ENCODE results near the gene MAP7. TPM values are rescaled to one million over a fixed set of nuclear protein-coding genes. Genes with fewer than 3 reads are reported as not detected.

Gene MAP7
- total and polyA plus RNA-seq, 9 of the 15 experiments (the other 6 are each of a cell fraction or from before 2014, with no cell fraction given): 0.76 to 7.7 (median 3.9) TPM

DNA sequence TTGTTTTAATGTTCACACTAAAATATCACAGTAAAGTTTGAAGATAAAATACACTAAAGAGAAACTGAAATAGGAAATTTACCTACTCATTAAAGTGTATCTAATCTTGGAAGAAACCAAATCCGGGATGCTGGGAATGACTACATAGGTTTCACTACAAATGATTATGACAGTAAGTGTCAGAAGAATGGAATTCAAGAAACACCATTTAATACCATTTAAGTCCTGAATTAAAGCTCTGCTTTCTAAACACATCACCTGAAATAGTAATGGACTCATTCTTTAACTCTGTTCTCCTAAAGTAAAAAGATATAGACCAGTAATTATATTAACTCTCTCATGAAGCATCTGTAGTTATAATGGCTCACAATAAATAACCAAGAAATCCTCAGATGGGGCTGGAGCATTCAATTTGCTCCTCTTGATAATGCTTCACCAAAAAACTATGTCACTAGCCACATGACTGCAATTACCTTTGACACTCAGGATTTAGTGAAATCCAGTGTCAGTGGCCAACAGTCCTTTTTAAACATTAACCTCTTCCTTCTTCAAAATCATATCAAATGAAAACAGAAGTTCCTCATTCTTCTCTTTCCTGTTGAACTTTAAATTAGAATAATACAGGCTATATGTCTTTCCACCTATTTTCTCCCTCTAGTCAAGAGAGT lies 41.4 kb downstream of the MAP7 start:
- BruUV-seq (replicated peaks): no TSS peak
- no peaks in the 10 kb centered on the region for H4K20me1 ChIP-seq (replicated peaks; ENCODE audit: control insufficient read depth, insufficient read depth, low read length)
- H3K9me3 ChIP-seq (replicated peaks; ENCODE audit: control insufficient read depth, insufficient read depth, low read depth, low read length): no peaks in the 10 kb centered on the region
- in situ Hi-C loops (cut with MboI): no loop called here
- intact Hi-C loops (cut with micrococcal nuclease): no loop called here
- 4% methylated on average over 1 of the region's 1 CpG for whole genome bisulfite sequencing (ENCODE audit: insufficient coverage, low coverage, missing lambda C conversion rate)
- H3K9ac ChIP-seq (ENCODE audit: insufficient read depth in 1 of 2, low read depth in 2 of 2, low read length in 2 of 2): no peak overlapping the region
- H3K79me2 ChIP-seq (ENCODE audit: control insufficient read depth, insufficient read depth, low read length): no peaks in the 10 kb centered on the region
- H3K4me3 ChIP-seq: no peak overlapping the region
- no peak overlapping the region for H3K27ac ChIP-seq (ENCODE audit: extremely low read depth, low read depth, low read length)
- H3K36me3 ChIP-seq (ENCODE audit: control insufficient read depth, insufficient read depth, low read length): no peaks in the 10 kb centered on the region
- H3K9me1 ChIP-seq (ENCODE audit: control insufficient read depth, insufficient read depth, low read length): no peaks in the 10 kb centered on the region
- no peaks in the 10 kb centered on the region for H3K4me1 ChIP-seq (replicated peaks in 1 of 2; ENCODE audit: control insufficient read depth in 2 of 2, insufficient read depth in 2 of 2, low read length in 2 of 2)
- ChIA-PET CTCF (ENCODE audit: low intra/inter-chr PET ratio) (interaction anchor here (0.7 kb wide), 1 partner anchor 18 kb away, joined by 3 read pairs; no protein-coding TSS in a partner anchor), POLR2A (interaction anchor here (0.6 kb wide), 1 partner anchor 296 kb away, joined by 4 read pairs; no protein-coding TSS in a partner anchor)
- FAIRE-seq (no peak), ATAC-seq (no peak), DNase-seq (ENCODE audit: extremely low read depth in 1 of 4, low spot score in 3 of 4) (no peak)
- TF ChIP-seq, protein P1, sequence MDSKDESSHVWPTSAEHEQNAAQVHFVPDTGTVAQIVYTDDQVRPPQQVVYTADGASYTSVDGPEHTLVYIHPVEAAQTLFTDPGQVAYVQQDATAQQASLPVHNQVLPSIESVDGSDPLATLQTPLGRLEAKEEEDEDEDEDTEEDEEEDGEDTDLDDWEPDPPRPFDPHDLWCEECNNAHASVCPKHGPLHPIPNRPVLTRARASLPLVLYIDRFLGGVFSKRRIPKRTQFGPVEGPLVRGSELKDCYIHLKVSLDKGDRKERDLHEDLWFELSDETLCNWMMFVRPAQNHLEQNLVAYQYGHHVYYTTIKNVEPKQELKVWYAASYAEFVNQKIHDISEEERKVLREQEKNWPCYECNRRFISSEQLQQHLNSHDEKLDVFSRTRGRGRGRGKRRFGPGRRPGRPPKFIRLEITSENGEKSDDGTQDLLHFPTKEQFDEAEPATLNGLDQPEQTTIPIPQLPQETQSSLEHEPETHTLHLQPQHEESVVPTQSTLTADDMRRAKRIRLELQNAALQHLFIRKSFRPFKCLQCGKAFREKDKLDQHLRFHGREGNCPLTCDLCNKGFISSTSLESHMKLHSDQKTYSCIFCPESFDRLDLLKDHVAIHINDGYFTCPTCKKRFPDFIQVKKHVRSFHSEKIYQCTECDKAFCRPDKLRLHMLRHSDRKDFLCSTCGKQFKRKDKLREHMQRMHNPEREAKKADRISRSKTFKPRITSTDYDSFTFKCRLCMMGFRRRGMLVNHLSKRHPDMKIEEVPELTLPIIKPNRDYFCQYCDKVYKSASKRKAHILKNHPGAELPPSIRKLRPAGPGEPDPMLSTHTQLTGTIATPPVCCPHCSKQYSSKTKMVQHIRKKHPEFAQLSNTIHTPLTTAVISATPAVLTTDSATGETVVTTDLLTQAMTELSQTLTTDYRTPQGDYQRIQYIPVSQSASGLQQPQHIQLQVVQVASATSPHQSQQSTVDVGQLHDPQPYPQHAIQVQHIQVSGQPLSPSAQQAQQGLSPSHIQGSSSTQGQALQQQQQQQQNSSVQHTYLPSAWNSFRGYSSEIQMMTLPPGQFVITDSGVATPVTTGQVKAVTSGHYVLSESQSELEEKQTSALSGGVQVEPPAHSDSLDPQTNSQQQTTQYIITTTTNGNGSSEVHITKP (IDR thresholded peaks at IDR 0.05; ENCODE audit: partially characterized antibody): no peak
- TF ChIP-seq SMARCC2 (IDR thresholded peaks at IDR 0.05; ENCODE audit: low read depth): no peak
- TF ChIP-seq SUPT5H (IDR thresholded peaks at IDR 0.05): no peak
- TF ChIP-seq, protein P2, sequence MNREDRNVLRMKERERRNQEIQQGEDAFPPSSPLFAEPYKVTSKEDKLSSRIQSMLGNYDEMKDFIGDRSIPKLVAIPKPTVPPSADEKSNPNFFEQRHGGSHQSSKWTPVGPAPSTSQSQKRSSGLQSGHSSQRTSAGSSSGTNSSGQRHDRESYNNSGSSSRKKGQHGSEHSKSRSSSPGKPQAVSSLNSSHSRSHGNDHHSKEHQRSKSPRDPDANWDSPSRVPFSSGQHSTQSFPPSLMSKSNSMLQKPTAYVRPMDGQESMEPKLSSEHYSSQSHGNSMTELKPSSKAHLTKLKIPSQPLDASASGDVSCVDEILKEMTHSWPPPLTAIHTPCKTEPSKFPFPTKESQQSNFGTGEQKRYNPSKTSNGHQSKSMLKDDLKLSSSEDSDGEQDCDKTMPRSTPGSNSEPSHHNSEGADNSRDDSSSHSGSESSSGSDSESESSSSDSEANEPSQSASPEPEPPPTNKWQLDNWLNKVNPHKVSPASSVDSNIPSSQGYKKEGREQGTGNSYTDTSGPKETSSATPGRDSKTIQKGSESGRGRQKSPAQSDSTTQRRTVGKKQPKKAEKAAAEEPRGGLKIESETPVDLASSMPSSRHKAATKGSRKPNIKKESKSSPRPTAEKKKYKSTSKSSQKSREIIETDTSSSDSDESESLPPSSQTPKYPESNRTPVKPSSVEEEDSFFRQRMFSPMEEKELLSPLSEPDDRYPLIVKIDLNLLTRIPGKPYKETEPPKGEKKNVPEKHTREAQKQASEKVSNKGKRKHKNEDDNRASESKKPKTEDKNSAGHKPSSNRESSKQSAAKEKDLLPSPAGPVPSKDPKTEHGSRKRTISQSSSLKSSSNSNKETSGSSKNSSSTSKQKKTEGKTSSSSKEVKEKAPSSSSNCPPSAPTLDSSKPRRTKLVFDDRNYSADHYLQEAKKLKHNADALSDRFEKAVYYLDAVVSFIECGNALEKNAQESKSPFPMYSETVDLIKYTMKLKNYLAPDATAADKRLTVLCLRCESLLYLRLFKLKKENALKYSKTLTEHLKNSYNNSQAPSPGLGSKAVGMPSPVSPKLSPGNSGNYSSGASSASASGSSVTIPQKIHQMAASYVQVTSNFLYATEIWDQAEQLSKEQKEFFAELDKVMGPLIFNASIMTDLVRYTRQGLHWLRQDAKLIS (CRISPR knock-in tag; IDR thresholded peaks at IDR 0.05): no peak
- TF ChIP-seq MTA1 (IDR thresholded peaks at IDR 0.05; ENCODE audit: borderline replicate concordance): no peak
- TF ChIP-seq, protein P3, sequence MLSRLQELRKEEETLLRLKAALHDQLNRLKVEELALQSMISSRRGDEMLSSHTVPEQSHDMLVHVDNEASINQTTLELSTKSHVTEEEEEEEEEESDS (CRISPR knock-in tag; IDR thresholded peaks at IDR 0.05): no peak
- H3K4me2 ChIP-seq (ENCODE audit: insufficient read depth, low read length): no peak overlapping the region
- H3K27me3 ChIP-seq (ENCODE audit: control insufficient read depth in 2 of 2, insufficient read depth in 2 of 2, low read length in 2 of 2): 0 out of 5 replicates have a peak, but pooled peaks cover 0 to 2% of the 10 kb centered on the region in 2 experiments
- no peak overlapping the region for H2AFZ ChIP-seq (ENCODE audit: low read depth, low read length)
